ENCODE measurements around the gene CYSTM1. TPM values are rescaled to one million over a fixed set of nuclear protein-coding genes. Genes with fewer than 3 reads are reported as not detected.

Gene CYSTM1
- total and polyA plus RNA-seq, 4 donors: 8.1 to 45.7 (median 23.4) TPM

DNA sequence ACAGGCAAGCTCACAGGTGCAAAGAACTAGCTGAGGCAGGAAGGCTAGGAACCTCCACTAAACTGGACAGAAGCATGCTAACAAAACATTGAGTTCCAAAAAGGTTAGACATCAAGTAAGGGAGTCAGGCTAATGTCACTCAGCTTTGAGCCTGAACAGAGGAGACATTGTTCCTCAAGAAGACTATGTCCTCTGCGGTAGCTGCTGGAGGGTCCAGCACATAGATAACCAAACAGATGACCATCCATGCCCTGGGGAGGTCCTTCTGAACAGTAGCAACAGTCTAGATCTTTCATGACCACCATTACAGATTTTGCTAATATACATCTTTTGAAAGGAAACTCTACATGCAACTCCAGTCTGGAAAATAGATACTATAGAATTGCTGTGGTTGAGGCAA, 57.7 kb downstream of the CYSTM1 start:
- DNase-seq (ENCODE audit: low spot score): no peak
- Histone ChIP-seq H3K27me3 (ENCODE audit: control insufficient read depth in 4 of 4, insufficient read depth in 4 of 4, low read length in 3 of 4) (no peaks in the 10 kb centered on the region), H3K36me3 (ENCODE audit: control insufficient read depth in 4 of 4, insufficient read depth in 3 of 4, low read depth in 1 of 4, low read length in 3 of 4) (no peaks in the 10 kb centered on the region), H3K9ac (ENCODE audit: low read depth in 1 of 2, low read length in 2 of 2) (no peak overlapping the region), H3K9me3 (ENCODE audit: control insufficient read depth in 4 of 4, low read length in 3 of 4) (no peaks in the 10 kb centered on the region), H3K27ac (ENCODE audit: low read depth in 1 of 2, low read length in 2 of 2) (no peak overlapping the region), H3K4me1 (ENCODE audit: control insufficient read depth in 4 of 4, insufficient read depth in 4 of 4, low read length in 3 of 4) (peaks cover 2 to 16% (median 8%) of the 10 kb centered on the region in 4 donors), H3K4me3 (ENCODE audit: low read depth in 1 of 3, low read length in 3 of 3) (no peak overlapping the region)
- WGBS: 97% methylated on average over 1 of the region's 1 CpG
- TF ChIP-seq SP1 (IDR thresholded peaks at IDR 0.05): no peak
- TF ChIP-seq HNF4G (IDR thresholded peaks at IDR 0.05): no peak

DNA sequence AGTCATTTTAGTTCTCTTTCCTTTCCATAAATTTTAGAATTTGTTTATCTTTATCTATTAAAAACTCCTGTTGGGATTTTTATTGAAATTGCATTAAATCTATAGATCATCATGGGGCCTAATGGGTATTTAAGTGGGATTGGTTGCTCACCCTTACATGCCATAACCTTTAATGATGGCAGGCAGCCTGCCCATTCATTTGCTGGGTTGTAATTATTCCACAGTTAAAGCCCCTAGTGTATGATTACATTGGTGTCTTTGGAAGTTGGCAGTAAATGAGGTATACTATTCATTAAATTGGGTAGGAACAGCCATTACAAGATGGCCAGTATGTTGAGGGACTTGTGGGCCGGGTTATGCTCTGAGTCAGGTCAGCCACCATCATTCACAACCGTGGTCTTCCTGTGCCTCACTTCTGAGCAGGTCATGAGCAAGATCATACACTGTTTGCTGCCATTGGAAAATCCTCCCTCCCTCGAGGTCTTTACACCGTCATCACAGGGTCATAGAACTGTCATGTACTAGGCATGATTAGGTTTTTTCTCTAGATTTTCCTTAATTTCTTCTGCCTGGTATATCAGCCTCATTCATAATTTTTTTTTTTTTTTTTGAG, 59.5 kb downstream of the CYSTM1 start:
- no peak for DNase-seq (ENCODE audit: low spot score)
- peaks cover 2 to 16% (median 8%) of the 10 kb centered on the region in 4 donors for H3K4me1 ChIP-seq (ENCODE audit: control insufficient read depth in 4 of 4, insufficient read depth in 4 of 4, low read length in 3 of 4)
- H3K9me3 ChIP-seq (ENCODE audit: control insufficient read depth in 4 of 4, low read length in 3 of 4): no peaks in the 10 kb centered on the region
- H3K9ac ChIP-seq (ENCODE audit: low read depth in 1 of 2, low read length in 2 of 2): no peak overlapping the region
- H3K4me3 ChIP-seq (ENCODE audit: low read depth in 1 of 3, low read length in 3 of 3): no peak overlapping the region
- no peaks in the 10 kb centered on the region for H3K36me3 ChIP-seq (ENCODE audit: control insufficient read depth in 4 of 4, insufficient read depth in 3 of 4, low read depth in 1 of 4, low read length in 3 of 4)
- TF ChIP-seq YY1 (IDR thresholded peaks at IDR 0.05) (no peak), EGR1 (IDR thresholded peaks at IDR 0.05; ENCODE audit: low read depth in 2 of 2) (no peak), NR2F2 (IDR thresholded peaks at IDR 0.05) (no peak), SP1 (IDR thresholded peaks at IDR 0.05) (no peak), FOXA1 (IDR thresholded peaks at IDR 0.05) (no peak)
- TF ChIP-seq, protein P1, sequence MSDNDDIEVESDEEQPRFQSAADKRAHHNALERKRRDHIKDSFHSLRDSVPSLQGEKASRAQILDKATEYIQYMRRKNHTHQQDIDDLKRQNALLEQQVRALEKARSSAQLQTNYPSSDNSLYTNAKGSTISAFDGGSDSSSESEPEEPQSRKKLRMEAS (IDR thresholded peaks at IDR 0.05): no peak
- TF ChIP-seq, protein P2, sequence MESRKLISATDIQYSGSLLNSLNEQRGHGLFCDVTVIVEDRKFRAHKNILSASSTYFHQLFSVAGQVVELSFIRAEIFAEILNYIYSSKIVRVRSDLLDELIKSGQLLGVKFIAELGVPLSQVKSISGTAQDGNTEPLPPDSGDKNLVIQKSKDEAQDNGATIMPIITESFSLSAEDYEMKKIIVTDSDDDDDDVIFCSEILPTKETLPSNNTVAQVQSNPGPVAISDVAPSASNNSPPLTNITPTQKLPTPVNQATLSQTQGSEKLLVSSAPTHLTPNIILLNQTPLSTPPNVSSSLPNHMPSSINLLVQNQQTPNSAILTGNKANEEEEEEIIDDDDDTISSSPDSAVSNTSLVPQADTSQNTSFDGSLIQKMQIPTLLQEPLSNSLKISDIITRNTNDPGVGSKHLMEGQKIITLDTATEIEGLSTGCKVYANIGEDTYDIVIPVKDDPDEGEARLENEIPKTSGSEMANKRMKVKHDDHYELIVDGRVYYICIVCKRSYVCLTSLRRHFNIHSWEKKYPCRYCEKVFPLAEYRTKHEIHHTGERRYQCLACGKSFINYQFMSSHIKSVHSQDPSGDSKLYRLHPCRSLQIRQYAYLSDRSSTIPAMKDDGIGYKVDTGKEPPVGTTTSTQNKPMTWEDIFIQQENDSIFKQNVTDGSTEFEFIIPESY (IDR thresholded peaks at IDR 0.05): no peak
- no peak overlapping the region for H3K27ac ChIP-seq (ENCODE audit: low read depth in 1 of 2, low read length in 2 of 2)
- H3K27me3 ChIP-seq (ENCODE audit: control insufficient read depth in 4 of 4, insufficient read depth in 4 of 4, low read length in 3 of 4): no peaks in the 10 kb centered on the region
- WGBS: 96% methylated on average over 4 of the region's 4 CpGs

DNA sequence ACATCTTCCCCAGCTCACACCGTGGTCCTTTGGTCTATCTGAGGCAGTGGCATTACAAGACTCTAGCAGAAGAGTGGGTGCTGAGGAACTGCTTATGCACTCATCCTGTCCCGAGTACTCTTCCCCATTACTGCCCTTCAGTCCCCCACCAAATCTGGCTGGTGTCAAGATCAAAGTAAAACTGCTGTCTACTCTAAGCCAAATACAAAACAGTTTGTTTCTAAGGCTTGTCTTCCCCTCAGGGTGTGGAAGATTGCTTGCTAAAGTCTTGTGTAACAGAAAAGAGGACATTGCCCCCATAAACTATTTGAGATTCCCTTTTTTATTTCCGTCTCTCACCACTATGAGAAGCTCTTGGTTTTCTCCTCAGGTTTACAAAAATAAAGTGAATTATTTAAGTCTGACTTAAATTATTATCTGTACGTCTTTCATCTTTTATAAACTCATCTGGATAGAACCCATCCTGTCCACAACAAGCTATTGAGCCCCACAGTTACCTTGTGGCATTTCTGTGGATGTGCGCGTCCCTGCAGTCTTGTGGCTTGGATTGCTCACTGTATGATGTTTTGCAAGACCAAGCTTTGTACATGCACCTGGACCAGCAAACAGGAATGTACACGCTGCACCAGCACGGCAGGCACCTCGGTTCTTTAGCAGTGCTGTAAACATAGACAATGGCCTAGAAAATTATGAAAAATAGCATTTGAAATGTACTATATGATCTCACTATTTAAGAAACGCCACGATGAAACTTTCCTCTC, 61.0 kb downstream of the CYSTM1 start:
- Histone ChIP-seq H3K9me3 (ENCODE audit: control insufficient read depth in 4 of 4, low read length in 3 of 4) (no peaks in the 10 kb centered on the region), H3K36me3 (ENCODE audit: control insufficient read depth in 4 of 4, insufficient read depth in 3 of 4, low read depth in 1 of 4, low read length in 3 of 4) (no peaks in the 10 kb centered on the region), H3K4me3 (ENCODE audit: low read depth in 1 of 3, low read length in 3 of 3) (no peak overlapping the region), H3K27ac (ENCODE audit: low read depth in 1 of 2, low read length in 2 of 2) (peak overlapping the region; percentile 27 to 32), H3K9ac (ENCODE audit: low read depth in 1 of 2, low read length in 2 of 2) (no peak overlapping the region), H3K4me1 (ENCODE audit: control insufficient read depth in 4 of 4, insufficient read depth in 4 of 4, low read length in 3 of 4) (peaks cover 3 to 21% (median 12%) of the 10 kb centered on the region in 4 donors), H3K27me3 (ENCODE audit: control insufficient read depth in 4 of 4, insufficient read depth in 4 of 4, low read length in 3 of 4) (no peaks in the 10 kb centered on the region)
- WGBS: 41% methylated on average over 11 of the region's 11 CpGs
- no peak for DNase-seq (ENCODE audit: low spot score)
- TF ChIP-seq, protein P3, sequence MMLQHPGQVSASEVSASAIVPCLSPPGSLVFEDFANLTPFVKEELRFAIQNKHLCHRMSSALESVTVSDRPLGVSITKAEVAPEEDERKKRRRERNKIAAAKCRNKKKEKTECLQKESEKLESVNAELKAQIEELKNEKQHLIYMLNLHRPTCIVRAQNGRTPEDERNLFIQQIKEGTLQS (IDR thresholded peaks at IDR 0.05): no peak
- peak; percentile 15 for TF ChIP-seq YY1 (IDR thresholded peaks at IDR 0.05)
- TF ChIP-seq HNF4G (IDR thresholded peaks at IDR 0.05): no peak
- TF ChIP-seq EGR1 (IDR thresholded peaks at IDR 0.05; ENCODE audit: low read depth in 2 of 2): no peak
- peak; percentile 6 to 47 for TF ChIP-seq HNF4A (conservative IDR thresholded peaks at IDR 0.05)
- no peak for TF ChIP-seq FOXA1 (IDR thresholded peaks at IDR 0.05)
- TF ChIP-seq, protein P2 (IDR thresholded peaks at IDR 0.05): no peak
- peak; percentile 9 for TF ChIP-seq FOXA2 (IDR thresholded peaks at IDR 0.05)
- TF ChIP-seq, protein P1 (IDR thresholded peaks at IDR 0.05): no peak
- no peak for TF ChIP-seq NR2F2 (IDR thresholded peaks at IDR 0.05)
- TF ChIP-seq JUND (IDR thresholded peaks at IDR 0.05): no peak
- TF ChIP-seq, protein P4, sequence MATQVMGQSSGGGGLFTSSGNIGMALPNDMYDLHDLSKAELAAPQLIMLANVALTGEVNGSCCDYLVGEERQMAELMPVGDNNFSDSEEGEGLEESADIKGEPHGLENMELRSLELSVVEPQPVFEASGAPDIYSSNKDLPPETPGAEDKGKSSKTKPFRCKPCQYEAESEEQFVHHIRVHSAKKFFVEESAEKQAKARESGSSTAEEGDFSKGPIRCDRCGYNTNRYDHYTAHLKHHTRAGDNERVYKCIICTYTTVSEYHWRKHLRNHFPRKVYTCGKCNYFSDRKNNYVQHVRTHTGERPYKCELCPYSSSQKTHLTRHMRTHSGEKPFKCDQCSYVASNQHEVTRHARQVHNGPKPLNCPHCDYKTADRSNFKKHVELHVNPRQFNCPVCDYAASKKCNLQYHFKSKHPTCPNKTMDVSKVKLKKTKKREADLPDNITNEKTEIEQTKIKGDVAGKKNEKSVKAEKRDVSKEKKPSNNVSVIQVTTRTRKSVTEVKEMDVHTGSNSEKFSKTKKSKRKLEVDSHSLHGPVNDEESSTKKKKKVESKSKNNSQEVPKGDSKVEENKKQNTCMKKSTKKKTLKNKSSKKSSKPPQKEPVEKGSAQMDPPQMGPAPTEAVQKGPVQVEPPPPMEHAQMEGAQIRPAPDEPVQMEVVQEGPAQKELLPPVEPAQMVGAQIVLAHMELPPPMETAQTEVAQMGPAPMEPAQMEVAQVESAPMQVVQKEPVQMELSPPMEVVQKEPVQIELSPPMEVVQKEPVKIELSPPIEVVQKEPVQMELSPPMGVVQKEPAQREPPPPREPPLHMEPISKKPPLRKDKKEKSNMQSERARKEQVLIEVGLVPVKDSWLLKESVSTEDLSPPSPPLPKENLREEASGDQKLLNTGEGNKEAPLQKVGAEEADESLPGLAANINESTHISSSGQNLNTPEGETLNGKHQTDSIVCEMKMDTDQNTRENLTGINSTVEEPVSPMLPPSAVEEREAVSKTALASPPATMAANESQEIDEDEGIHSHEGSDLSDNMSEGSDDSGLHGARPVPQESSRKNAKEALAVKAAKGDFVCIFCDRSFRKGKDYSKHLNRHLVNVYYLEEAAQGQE (IDR thresholded peaks at IDR 0.05): no peak
- no peak for TF ChIP-seq GABPA (IDR thresholded peaks at IDR 0.05 in 1 of 2, conservative IDR thresholded peaks at IDR 0.05 in 1 of 2)
- TF ChIP-seq RXRA (IDR thresholded peaks at IDR 0.05): peak in 1 of 2 donors; percentile 30
